GM12865 (cell line): ENCODE measurements around the gene ITGA11.
"Not testable (repeated sequence)": the region's sequence is repeated elsewhere in the genome, so short reads cannot be mapped to it uniquely, and the experiment has no call there.

Source experiments
- DNase-seq: peaks from one replicate; pipeline ENCODE4 v3.0.0; 2010; ENCODE audit warnings: low read depth
- H3K4me3 ChIP-seq: 2 replicates; pipeline ENCODE4 v1.5.1; 2011; ENCODE audit warnings: mild to moderate bottlenecking, low read depth, low read length, control low read depth
- CTCF ChIP-seq: IDR thresholded peaks from 2 replicates; pipeline ENCODE4 v1.5.1; 2011; ENCODE audit warnings: low read length, control low read depth, low read depth, inconsistent platforms; ENCODE audit not compliant: insufficient read depth; ENCODE audit errors: missing control alignments

Gene ITGA11

GRCh38 chr15:68402432-68403160 is 29.4 kb downstream of the ITGA11 start:
- no peak overlapping the region for H3K4me3 ChIP-seq
- DNase-seq = no peak
- TF ChIP-seq CTCF = no peak

GRCh38 chr15:68401496-68402431 is 30.2 kb downstream of the ITGA11 start:
- no peak for DNase-seq
- no peak overlapping the region for H3K4me3 ChIP-seq
- TF ChIP-seq CTCF = no peak

- DNase-seq = no peak
- no peak overlapping the region for H3K4me3 ChIP-seq
- no peak for TF ChIP-seq CTCF
Observed at GRCh38 chr15:68400066-68400456, 31.9 kb downstream of the ITGA11 start.

- no peak overlapping the region for H3K4me3 ChIP-seq
- no peak for DNase-seq
- no peak for TF ChIP-seq CTCF
Observed at GRCh38 chr15:68399096-68400065, 32.6 kb downstream of the ITGA11 start.

GRCh38 chr15:68397999-68398398 is 34.0 kb downstream of the ITGA11 start:
- H3K4me3 ChIP-seq = not testable (repeated sequence)

GRCh38 chr15:68396068-68396467 is 35.9 kb downstream of the ITGA11 start:
- no peak for DNase-seq
- no peak for TF ChIP-seq CTCF
- no peak overlapping the region for H3K4me3 ChIP-seq

More at GRCh38 chr15:68397999-68398398, 34.0 kb downstream of the ITGA11 start:
- DNase-seq = not testable (repeated sequence)

- DNase-seq = no peak
- H3K4me3 ChIP-seq = no peak overlapping the region
- no peak for TF ChIP-seq CTCF
Observed at GRCh38 chr15:68391121-68391520, 40.8 kb downstream of the ITGA11 start.
